ENCODE results near the gene ZFHX3. TPM values are rescaled to one million over a fixed set of nuclear protein-coding genes. Genes with fewer than 3 reads are reported as not detected.

ZFHX3 gene
- total and polyA plus RNA-seq, 4 donors, result 2.6 to 32.7 (median 14.7) TPM

DNA sequence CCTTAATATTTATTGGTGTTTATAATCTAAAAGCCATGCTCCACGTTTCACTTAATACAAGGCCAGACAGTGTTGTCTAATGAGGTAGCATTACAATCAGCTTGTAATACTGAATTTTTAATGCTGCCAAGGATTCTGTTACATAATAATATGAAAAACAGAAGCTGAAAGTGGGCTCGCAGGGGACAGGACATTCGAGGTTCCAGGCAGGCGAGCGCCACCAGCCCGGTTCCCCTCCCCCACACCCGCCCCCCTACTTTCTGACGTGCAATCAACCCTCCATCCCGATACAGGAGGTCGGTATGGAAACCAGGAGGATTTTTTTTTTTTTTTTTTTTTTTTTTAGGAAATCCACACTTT, 6.2 kb upstream of the ZFHX3 start:
- ATAC-seq (ENCODE audit: insufficient read depth, low FRiP score) (no peak), DNase-seq (peak; percentile 71 to 80 (median 78))
- TF ChIP-seq, protein P1, sequence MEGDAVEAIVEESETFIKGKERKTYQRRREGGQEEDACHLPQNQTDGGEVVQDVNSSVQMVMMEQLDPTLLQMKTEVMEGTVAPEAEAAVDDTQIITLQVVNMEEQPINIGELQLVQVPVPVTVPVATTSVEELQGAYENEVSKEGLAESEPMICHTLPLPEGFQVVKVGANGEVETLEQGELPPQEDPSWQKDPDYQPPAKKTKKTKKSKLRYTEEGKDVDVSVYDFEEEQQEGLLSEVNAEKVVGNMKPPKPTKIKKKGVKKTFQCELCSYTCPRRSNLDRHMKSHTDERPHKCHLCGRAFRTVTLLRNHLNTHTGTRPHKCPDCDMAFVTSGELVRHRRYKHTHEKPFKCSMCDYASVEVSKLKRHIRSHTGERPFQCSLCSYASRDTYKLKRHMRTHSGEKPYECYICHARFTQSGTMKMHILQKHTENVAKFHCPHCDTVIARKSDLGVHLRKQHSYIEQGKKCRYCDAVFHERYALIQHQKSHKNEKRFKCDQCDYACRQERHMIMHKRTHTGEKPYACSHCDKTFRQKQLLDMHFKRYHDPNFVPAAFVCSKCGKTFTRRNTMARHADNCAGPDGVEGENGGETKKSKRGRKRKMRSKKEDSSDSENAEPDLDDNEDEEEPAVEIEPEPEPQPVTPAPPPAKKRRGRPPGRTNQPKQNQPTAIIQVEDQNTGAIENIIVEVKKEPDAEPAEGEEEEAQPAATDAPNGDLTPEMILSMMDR (IDR thresholded peaks at IDR 0.05; ENCODE audit: control extremely low read depth, extremely low read depth), result no peak
- no peak overlapping the region for H3K4me3 ChIP-seq
- WGBS, 2 donors, result 40 to 49% methylated on average over 10 of the region's 10 CpGs
- H3K4me1 ChIP-seq (ENCODE audit: control insufficient read depth in 5 of 5, insufficient read depth in 5 of 5, low read length in 5 of 5), result peaks cover 3 to 77% (median 46%) of the 10 kb centered on the region in 5 donors
- no peaks in the 10 kb centered on the region for H3K27me3 ChIP-seq (ENCODE audit: control insufficient read depth in 3 of 3, insufficient read depth in 3 of 3, low read length in 2 of 3)
- H3K36me3 ChIP-seq (ENCODE audit: control insufficient read depth in 4 of 4, insufficient read depth in 4 of 4, low read length in 4 of 4), result no peaks in the 10 kb centered on the region
- H3K9ac ChIP-seq (ENCODE audit: insufficient read depth in 1 of 2, low read length in 2 of 2), result peak overlapping the region in 1 of 2 donors; percentile 16
- H3K9me3 ChIP-seq (ENCODE audit: control insufficient read depth in 4 of 4, insufficient read depth in 3 of 4, low read length in 3 of 4), result peaks cover 0 to 2% (median 0%) of the 10 kb centered on the region in 4 donors
- H3K27ac ChIP-seq (ENCODE audit: low read depth in 1 of 2, low read length in 1 of 2), result no peak overlapping the region

DNA sequence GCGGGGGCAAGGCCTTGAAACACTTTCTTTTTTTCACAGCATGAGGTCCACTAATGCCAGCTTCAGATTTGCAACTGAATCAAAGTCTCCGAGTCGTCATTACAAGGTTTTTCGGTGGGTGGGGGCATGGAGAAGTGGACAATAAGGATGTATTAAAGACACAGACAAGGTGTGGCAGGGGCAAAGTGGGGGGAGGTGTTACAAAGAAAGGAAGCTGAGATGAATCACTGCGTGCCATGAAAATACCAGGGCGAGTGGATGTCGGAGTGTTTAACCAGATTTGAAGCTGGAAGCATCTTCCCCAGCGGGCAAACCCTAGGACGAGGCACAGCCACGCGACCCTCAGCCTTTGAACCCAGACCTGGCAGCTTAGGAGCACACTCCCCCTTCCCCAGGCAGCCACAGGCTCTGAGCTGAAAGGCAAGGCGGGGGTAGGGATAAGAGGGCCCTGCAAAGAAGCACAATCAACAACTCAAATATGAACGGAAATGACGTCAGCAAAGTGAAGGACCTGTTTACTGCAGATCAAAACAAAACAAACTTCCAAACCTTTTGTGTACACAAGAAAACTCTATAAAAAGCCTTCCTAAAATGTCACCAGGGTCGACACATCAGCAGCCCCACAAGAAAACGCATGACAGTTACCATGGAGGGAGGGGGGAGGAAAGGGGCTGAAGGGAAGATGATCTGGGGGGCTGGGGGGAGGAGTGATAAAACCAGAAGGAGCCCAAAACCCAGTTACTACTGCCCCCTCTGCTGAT, 5.6 kb upstream of the ZFHX3 start:
- DNase-seq (peak; percentile 60 to 84 (median 81)), ATAC-seq (ENCODE audit: insufficient read depth, low FRiP score) (no peak)
- Histone ChIP-seq H3K4me3 (no peak overlapping the region), H3K27ac (ENCODE audit: low read depth in 1 of 2, low read length in 1 of 2) (peak overlapping the region; percentile 17 to 93), H3K4me1 (ENCODE audit: control insufficient read depth in 5 of 5, insufficient read depth in 5 of 5, low read length in 5 of 5) (peaks cover 6 to 82% (median 48%) of the 10 kb centered on the region in 5 donors), H3K36me3 (ENCODE audit: control insufficient read depth in 4 of 4, insufficient read depth in 4 of 4, low read length in 4 of 4) (no peaks in the 10 kb centered on the region), H3K27me3 (ENCODE audit: control insufficient read depth in 3 of 3, insufficient read depth in 3 of 3, low read length in 2 of 3) (no peaks in the 10 kb centered on the region), H3K9ac (ENCODE audit: insufficient read depth in 1 of 2, low read length in 2 of 2) (peak overlapping the region; percentile 16 to 85), H3K9me3 (ENCODE audit: control insufficient read depth in 4 of 4, insufficient read depth in 3 of 4, low read length in 3 of 4) (peaks cover 0 to 2% (median 0%) of the 10 kb centered on the region in 4 donors)
- TF ChIP-seq, protein P1 (IDR thresholded peaks at IDR 0.05; ENCODE audit: control extremely low read depth, extremely low read depth), result no peak
- WGBS, 2 donors, result 53 to 59% methylated on average over 16 of the region's 16 CpGs

DNA sequence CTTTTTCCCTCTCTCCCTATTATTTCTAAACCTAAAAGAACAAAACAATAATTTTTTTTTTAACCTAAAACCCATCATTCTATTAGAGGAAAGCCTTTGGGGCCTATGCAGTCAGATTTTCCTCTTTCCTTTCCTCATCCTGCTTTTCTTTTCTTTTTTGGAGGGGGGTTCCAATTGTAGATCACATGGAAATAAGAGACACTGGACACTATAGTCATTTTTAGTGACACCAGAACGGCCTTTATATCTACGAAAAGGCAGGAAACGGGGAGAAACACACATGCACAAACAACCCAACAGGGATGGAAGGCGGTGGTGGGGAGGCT, 5.1 kb upstream of the ZFHX3 start:
- no peaks in the 10 kb centered on the region for H3K27me3 ChIP-seq (ENCODE audit: control insufficient read depth in 3 of 3, insufficient read depth in 3 of 3, low read length in 2 of 3)
- DNase-seq (peak in 1 of 3 donors; percentile 37), ATAC-seq (ENCODE audit: insufficient read depth, low FRiP score) (no peak)
- no peaks in the 10 kb centered on the region for H3K36me3 ChIP-seq (ENCODE audit: control insufficient read depth in 4 of 4, insufficient read depth in 4 of 4, low read length in 4 of 4)
- H3K4me1 ChIP-seq (ENCODE audit: control insufficient read depth in 5 of 5, insufficient read depth in 5 of 5, low read length in 5 of 5), result peaks cover 6 to 84% (median 48%) of the 10 kb centered on the region in 5 donors
- WGBS, 2 donors, result 73 to 74% methylated on average over 4 of the region's 4 CpGs
- H3K4me3 ChIP-seq, result no peak overlapping the region
- H3K9me3 ChIP-seq (ENCODE audit: control insufficient read depth in 4 of 4, insufficient read depth in 3 of 4, low read length in 3 of 4), result peaks cover 0 to 2% (median 0%) of the 10 kb centered on the region in 4 donors
- peak overlapping the region; percentile 17 to 93 for H3K27ac ChIP-seq (ENCODE audit: low read depth in 1 of 2, low read length in 1 of 2)
- TF ChIP-seq, protein P1 (IDR thresholded peaks at IDR 0.05; ENCODE audit: control extremely low read depth, extremely low read depth), result no peak
- peak overlapping the region in 1 of 2 donors; percentile 85 for H3K9ac ChIP-seq (ENCODE audit: insufficient read depth in 1 of 2, low read length in 2 of 2)
